Activated gamma-delta T cell treated with anti-CD3 and anti-CD28 coated beads, Interleukin-2, amount 50 U/mL, for 16 hours (primary cell): ENCODE measurements around the gene PFKFB3.

Experiments
- DNase-seq: peaks from one replicate; pipeline ENCODE4 v3.0.0-alpha.2; 2020; ENCODE audit warnings: low read depth

Gene PFKFB3

DNA sequence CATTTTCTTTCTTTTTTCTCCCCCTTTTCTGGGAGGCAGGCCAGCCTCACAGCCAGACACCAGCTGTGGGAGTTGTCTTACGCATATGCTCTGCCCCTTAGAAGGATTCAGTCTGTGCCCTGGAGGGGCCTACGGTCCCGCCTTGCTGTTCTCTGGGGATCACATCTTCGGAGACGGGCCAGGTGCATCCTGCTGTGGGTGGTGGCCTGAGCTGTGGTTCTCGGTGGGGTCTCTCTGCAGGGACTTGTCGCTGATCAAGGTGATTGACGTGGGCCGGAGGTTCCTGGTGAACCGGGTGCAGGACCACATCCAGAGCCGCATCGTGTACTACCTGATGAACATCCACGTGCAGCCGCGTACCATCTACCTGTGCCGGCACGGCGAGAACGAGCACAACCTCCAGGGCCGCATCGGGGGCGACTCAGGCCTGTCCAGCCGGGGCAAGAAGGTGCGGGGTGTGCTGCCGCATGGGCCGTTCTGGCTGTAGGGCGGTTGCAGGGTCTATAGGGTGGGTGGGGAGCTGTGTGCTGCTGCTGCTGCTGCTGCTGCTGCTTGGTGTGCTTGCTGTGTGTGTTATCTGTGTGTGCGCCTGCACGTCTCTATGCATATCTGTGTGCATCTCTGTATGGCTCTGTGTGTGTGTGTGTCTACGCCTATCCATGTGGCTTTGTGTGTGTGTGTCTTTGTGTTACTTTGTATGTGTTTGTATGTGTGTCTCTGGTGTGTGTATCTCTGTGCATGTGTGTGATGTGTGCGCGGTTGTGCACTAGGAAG lies 17.9 kb downstream of the PFKFB3 start:
- DNase-seq, result no peak

DNA sequence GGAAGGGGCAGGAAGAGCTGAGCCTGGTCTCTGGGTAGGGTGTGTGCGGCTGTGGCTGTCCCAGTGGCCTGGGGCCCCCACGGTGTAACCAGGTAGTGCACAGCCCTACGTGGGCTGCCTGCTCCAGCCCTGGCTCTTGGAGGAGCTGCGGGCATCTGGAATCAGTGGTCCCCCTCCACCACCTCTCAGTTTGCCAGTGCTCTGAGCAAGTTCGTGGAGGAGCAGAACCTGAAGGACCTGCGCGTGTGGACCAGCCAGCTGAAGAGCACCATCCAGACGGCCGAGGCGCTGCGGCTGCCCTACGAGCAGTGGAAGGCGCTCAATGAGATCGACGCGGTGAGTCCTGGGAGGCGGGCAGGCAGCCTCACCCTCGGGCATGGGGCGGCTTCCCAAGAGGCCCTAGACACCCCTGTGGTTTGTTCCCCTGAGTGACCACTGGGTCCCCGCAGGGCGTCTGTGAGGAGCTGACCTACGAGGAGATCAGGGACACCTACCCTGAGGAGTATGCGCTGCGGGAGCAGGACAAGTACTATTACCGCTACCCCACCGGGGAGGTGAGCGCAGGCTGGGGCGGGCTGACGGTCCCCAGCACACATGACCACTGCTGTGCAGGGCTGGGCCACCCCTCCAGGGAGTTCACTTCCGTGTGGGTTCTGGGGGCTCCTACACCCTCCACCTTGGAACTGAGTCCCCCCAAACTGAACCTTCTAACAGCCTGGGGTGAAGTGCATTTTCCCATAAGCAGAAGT lies 18.6 kb downstream of the PFKFB3 start:
- no peak for DNase-seq

DNA sequence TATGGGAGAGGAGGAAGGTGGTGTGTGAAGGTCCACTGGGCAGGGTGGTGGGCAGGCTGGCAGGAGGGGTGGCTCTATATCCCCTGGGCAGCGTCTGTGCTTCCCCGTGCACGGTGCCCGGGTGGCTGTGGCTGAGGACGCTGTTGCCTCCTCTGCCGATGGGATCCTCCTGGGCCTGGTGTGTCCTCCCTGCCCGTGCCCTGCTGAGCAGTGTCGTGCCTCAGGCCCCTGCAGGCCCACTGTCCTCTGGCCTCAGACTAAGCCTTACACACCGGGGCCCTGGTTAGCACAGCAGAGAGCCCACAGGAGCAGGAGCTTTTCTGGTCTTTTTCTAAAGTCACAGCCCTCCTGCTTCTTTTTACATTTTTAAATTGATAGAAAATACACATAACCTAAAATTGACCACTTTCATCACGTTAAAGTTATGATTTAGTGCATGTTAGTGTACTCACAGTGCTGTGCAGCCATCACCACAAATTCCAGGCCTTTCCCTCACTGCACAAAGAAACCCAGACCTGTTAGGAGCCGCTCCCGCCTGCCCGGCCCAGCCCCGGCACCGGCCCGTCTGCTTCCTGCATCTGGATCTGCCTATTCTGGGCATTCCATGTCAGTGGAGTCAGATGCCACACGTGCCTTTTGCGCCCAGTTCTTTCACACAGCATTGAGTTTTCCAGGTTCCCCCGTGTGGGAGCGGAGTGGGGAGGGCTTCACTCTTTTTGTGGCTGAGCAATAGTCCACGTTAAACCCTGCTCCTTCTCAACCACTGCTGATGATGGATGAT lies 19.4 kb downstream of the PFKFB3 start:
- DNase-seq, result no peak

DNA sequence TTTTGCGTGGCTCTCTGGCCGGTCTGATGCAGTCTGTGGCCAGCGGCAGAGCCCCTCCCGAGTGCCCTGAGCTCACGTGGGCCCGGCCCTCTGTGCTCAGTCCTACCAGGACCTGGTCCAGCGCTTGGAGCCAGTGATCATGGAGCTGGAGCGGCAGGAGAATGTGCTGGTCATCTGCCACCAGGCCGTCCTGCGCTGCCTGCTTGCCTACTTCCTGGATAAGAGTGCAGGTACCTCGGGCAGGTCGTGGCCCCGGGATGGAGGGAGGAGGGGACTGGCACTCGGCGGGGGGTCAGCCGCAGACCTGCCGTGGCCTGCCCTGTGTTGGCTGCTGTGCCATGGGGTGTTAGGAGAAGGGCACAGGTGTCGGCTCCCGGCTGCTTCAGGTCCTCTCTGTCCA lies 20.0 kb downstream of the PFKFB3 start:
- DNase-seq, result no peak

DNA sequence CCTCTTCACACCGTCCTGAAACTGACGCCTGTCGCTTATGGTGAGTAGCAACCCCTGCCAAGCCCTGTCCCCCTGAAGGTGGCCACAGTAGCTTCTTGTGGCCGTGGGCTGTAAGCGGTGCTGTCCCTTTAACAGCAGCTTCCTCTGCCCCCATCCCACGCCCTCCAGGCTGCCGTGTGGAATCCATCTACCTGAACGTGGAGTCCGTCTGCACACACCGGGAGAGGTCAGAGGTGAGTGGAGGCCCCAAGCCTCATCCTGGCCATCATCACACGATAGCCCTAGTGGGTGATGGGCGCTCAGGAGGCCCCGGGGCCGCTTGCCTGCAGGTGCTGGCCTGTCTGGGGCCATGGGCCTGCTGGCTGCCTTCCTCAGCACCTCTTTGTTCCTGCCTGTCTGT lies 21.2 kb downstream of the PFKFB3 start:
- DNase-seq, result no peak

DNA sequence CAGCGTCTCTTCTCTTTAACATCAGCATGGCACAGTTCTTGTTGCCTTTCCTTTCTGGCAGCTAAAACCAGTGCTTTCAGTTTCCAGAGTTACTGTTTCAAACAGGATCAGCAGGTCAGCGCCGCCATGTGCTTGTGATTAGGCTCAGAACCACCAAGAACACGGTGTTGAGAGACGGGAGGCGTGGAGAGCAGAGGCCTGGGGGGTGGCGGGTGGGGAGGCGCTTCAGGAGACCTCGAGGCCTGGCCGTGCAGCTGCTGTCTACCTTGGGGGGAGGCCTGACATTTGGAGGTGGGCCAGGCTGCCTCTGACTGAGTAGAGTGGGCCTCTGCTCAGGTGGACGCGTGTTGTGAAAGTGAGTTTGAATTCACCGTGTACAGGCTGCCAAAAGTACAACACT lies 22.0 kb downstream of the PFKFB3 start:
- DNase-seq, result no peak

DNA sequence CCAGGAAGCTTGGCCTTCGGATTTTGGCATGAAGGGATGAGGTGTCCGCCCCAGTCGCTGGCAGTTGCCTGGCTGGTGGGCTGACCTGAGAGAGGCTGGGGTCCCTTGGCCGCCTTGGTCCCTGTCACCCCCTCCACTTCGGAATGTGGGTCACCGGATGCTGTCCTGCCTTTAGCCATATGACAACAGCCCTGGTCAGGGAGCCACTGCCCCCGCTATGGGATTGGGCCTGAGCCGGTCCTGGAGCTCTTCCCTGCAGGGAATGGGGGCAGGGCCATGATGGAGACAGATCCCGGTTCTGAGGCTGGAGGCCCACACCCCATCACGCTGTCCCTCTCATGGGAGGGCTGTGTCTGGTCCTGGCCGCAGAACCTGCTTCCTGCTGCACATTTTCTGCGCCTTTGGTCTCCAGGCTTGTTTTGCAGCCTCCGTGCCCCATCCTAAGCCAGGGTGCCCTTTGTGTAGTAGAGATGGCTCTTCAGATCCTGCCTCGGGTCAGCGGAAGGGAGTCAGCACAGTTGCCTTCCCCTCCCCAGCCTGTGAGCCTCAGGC lies 22.6 kb downstream of the PFKFB3 start:
- DNase-seq, result no peak

DNA sequence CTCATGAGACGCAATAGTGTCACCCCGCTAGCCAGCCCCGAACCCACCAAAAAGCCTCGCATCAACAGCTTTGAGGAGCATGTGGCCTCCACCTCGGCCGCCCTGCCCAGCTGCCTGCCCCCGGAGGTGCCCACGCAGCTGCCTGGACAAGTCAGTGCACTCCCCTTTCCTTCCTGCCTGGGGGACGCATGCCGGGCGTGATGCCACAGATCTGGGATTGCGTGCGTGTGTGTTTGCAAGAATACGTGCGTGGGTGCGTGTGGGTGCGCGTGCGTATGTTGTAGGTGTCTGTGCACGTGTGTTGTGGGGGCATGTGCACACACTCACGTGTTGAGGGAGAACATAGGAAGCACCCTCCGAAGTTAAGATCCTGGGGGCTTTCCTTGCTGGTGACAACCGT lies 23.5 kb downstream of the PFKFB3 start:
- no peak for DNase-seq

DNA sequence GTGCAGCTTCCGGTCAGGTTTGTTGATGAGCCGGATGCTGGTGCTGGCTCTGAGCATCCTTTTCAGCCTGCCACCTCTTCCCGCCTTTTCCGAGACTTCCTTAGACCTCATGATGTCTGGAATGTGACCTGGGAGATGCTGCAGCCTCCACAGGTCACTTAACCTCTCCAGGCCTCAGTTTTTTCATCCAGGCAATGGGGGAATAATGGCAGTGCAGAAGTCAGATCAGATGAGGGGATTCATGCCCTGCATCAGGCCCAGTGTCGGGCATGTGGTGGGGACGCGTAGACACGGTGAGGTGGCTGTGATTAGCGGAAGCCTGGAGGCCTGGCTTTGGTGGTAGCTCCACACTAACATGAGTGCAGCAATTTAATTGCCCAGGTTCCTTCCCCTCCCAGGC lies 24.6 kb downstream of the PFKFB3 start:
- no peak for DNase-seq

DNA sequence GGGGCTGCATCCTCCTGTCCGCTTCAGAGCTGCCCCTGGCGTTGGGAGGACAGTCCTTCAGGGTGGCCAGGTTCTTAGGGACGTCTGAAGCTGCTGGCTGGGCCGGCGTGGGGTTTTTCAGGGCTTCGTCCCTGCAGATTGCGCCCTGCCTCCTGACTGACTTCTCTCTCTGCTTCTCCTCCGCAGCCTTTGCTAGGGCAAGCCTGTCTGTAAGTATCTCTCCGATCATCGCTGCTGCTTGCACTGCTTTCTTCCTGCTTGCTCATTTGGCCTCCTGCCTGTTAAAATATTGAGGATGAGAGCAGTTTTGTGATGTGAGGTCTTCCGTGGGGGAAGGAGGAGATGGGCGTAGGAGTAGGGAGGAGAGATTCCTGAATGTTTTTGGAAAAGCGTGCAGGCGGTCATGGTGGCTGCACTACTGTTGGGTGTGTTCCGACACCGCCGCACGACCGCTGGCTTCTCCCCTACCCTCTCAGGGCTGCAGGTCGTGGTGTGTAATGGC lies 25.3 kb downstream of the PFKFB3 start:
- no peak for DNase-seq

DNA sequence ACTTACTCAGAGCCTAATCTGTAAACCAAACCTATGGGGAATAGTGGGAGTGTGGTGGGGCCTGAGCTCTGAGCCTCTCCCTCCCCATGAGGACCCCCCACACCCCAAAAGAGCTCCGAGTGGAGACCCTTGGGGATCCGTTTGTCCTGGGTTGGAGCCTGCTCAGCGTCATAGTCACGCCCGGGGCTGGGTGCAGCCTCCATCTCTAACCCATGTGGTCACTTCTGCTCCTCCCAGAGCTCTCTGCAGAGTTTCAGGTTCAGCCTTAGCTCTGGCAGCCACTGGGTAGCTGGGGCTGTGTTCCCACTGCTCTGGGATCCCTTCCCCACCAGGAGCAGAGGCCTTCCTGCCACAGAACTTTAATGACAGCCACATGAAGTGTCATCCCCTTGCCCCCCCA lies 25.9 kb downstream of the PFKFB3 start:
- DNase-seq, result no peak

DNA sequence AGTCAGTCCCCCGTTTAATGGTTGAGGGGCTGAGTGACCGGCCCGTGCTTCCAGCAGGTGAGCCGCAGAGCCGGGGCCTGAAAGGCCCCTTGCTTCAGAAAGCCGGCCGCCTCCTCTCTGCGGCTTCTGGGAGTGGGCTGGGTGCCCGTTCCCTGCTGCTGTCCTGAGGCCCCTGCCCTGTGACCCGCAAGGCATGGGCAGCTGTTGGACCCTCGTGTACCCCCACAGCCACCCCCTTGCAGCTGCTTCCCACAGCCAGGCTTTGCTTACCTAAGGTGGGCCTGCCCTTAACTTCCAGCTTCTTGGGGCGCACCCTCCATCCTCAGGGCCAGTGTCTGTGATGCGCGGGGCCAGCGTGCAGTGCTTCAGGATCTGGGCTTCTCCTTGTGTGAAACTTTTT lies 26.6 kb downstream of the PFKFB3 start:
- DNase-seq, result no peak

DNA sequence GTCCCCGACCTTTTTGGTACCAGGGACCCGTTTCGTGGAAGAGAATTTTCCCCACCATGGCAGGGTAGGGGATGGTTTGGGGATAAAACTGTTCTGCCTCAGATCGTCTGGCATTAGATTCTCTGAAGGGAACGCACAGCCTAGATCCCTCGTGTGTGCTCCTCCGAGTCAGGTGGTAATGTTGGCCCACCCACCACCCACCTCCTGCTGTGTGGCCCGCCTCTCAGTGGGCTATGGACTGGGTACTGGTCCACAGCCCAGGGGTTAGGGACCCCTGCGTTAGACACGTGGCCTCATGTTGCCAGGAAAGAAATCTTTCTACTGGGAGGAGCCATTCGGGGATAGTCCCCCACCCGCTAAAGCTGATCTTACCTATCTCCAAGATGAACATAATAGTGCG lies 27.0 kb downstream of the PFKFB3 start:
- DNase-seq, result no peak

DNA sequence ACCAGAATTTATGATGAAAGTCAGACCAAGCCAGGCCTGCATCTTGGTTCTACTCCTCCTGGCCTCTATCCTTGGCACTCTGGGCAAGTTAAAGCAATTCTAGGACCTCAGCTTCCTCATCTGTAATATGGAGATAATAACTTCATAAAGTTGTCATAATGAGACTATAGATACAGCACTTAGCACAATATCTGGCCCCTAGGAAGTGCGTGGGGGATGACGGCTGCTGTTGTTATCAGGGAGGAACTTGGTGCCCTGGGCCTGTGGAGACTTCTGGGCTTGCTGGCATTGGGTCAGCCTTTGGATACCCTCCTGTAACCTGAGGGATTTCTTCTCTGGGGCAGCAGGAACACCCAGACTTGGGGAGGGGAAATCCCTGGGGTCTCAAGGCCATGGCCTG lies 27.6 kb downstream of the PFKFB3 start:
- DNase-seq, result no peak

DNA sequence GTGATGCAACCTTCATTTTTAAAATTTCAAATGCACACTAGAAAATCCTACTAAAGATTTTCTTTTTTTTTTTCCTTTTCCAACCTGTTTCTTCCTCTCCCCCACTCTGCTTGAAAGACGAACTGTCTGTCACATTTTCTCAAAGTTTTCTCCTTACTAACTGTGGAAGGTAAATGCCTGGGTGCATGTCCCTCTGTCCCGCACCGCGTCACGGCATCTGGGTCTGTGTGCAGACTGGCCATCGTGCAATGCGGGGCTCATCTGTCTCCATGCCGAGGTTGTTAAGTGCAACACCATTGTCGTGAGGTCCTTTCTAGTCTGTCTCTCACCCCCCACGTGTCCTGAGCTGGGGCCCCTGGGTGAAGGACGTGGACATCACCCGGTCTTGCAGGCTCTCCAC lies 28.4 kb downstream of the PFKFB3 start:
- DNase-seq, result no peak

DNA sequence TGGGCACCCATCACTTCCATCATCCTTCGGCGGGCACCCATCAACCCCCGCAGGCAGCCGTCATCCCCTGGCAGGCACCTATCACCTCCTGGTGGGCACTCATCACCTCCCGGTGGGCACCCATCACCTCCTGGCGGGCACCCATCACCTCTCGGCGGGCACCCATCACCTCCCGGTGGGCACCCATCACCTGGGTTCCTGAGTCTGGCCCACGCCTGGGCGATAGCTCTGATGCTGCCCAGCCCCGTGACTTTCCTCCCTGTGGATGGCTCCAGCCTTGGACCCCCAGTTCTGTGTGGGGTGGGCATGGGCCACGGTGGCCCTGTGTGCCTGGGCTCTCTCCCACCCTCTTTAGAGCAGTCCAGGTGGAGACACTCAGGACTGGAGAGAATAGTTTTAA lies 29.0 kb downstream of the PFKFB3 start:
- DNase-seq, result no peak

DNA sequence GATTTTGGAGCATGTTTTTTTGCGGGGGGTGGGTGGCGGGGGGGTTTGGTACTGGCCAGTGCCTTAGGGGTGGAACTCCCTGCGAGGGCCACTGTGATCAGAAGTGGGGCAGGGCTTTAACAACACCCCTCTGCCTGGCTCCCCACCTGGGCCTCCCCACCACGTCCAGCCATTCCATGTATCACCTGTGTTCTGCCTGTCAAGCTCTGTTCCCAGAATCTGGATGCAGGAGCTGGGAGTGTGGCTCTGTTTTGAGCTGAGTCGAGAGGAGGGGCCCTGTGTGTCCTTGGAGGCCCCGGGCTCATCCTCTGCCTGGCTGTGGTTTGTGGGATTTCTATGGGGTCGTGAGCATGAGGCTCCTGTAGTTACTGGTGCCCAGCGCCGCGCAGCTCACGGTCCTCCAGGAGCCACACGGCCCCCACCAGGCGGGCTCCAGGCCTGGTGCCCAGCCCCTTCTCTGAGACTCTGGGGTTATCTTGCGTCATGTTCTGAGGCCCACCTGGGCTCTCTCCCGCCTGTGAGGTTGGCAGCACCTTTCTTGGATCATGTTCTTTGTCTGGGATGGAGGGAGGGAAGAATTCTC lies 29.6 kb downstream of the PFKFB3 start:
- no peak for DNase-seq

DNA sequence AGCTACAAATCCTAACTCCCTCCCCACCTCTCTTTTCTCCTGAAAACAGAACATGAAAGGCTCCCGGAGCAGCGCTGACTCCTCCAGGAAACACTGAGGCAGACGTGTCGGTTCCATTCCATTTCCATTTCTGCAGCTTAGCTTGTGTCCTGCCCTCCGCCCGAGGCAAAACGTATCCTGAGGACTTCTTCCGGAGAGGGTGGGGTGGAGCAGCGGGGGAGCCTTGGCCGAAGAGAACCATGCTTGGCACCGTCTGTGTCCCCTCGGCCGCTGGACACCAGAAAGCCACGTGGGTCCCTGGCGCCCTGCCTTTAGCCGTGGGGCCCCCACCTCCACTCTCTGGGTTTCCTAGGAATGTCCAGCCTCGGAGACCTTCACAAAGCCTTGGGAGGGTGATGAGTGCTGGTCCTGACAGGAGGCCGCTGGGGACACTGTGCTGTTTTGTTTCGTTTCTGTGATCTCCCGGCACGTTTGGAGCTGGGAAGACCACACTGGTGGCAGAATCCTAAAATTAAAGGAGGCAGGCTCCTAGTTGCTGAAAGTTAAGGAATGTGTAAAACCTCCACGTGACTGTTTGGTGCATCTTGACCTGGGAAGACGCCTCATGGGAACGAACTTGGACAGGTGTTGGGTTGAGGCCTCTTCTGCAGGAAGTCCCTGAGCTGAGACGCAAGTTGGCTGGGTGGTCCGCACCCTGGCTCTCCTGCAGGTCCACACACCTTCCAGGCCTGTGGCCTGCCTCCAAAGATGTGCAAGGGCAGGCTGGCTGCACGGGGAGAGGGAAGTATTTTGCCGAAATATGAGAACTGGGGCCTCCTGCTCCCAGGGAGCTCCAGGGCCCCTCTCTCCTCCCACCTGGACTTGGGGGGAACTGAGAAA lies 30.4 kb downstream of the PFKFB3 start:
- no peak for DNase-seq

DNA sequence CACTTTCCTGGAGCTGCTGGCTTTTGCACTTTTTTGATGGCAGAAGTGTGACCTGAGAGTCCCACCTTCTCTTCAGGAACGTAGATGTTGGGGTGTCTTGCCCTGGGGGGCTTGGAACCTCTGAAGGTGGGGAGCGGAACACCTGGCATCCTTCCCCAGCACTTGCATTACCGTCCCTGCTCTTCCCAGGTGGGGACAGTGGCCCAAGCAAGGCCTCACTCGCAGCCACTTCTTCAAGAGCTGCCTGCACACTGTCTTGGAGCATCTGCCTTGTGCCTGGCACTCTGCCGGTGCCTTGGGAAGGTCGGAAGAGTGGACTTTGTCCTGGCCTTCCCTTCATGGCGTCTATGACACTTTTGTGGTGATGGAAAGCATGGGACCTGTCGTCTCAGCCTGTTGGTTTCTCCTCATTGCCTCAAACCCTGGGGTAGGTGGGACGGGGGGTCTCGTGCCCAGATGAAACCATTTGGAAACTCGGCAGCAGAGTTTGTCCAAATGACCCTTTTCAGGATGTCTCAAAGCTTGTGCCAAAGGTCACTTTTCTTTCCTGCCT lies 31.1 kb downstream of the PFKFB3 start:
- no peak for DNase-seq

DNA sequence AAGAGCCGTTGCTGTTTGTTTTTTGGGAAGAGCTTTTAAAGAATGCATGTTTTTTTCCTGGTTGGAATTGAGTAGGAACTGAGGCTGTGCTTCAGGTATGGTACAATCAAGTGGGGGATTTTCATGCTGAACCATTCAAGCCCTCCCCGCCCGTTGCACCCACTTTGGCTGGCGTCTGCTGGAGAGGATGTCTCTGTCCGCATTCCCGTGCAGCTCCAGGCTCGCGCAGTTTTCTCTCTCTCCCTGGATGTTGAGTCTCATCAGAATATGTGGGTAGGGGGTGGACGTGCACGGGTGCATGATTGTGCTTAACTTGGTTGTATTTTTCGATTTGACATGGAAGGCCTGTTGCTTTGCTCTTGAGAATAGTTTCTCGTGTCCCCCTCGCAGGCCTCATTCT lies 31.6 kb downstream of the PFKFB3 start:
- no peak for DNase-seq
